Colonic mucosa (tissue), 4 donors: ENCODE measurements around the gene TOR4A. TPM values are rescaled to one million over a fixed set of nuclear protein-coding genes. Genes with fewer than 3 reads are reported as not detected.

Experiments used
- DNase-seq: peaks from one replicate; pipeline ENCODE4 v3.0.0-alpha.2; 2020
- H3K27ac ChIP-seq: fragments of 200-600 bp; one replicate; pipeline ENCODE4 v1.8.0; 2021
- H3K27me3 ChIP-seq: fragments of 200-600 bp; one replicate; pipeline ENCODE4 v1.8.0; 2021
- H3K36me3 ChIP-seq: fragments of 200-600 bp; one replicate; pipeline ENCODE4 v1.8.0; 2021
- H3K4me1 ChIP-seq: fragments of 200-600 bp; one replicate; pipeline ENCODE4 v1.8.0; 2021; ENCODE audit warnings: mild to moderate bottlenecking
- H3K4me3 ChIP-seq: fragments of 200-600 bp; one replicate; pipeline ENCODE4 v1.8.0; 2021
- H3K9ac ChIP-seq, 2 donors: one replicate each; pipeline ENCODE4 v1.7.0; 2013; ENCODE audit warnings: control low read depth in 2 of 2, low read depth in 2 of 2, low read length in 2 of 2
- H3K9me3 ChIP-seq: fragments of 200-600 bp; one replicate; pipeline ENCODE4 v1.8.0; 2021
- intact Hi-C: fragments of 100-400 bp; cut with DNase I; formaldehyde crosslinking; loops from one replicate; pipeline ENCODE4 v1.14.1; 2022
- total RNA-seq, 2 donors: library from RNA; stranded (reverse); fragmentation: NEBNext Ultra II Directional in 1 of 2; extraction: Animal tissue kit (Norgen Biotek cat#: 25700) in 1 of 2; gene quantifications; one replicate each; pipeline ENCODE4 v1.2.1, GENCODE V29; 2021
- TF ChIP-seq, protein P1 (sequence below): fragments of 200-600 bp; IDR thresholded peaks from one replicate; pipeline ENCODE4 v1.8.0; 2022; ENCODE audit warnings: antibody characterized with exemption, mild to moderate bottlenecking
- donor health status: healthy.
- donor health status: DM: no; HTN: no; CAD: no.
- donor health status: DM: no; HTN: no; CAD: no.

The TOR4A gene
- total RNA-seq, 2 donors from 2014 or later, result 57.1 to 63.9 TPM

DNA sequence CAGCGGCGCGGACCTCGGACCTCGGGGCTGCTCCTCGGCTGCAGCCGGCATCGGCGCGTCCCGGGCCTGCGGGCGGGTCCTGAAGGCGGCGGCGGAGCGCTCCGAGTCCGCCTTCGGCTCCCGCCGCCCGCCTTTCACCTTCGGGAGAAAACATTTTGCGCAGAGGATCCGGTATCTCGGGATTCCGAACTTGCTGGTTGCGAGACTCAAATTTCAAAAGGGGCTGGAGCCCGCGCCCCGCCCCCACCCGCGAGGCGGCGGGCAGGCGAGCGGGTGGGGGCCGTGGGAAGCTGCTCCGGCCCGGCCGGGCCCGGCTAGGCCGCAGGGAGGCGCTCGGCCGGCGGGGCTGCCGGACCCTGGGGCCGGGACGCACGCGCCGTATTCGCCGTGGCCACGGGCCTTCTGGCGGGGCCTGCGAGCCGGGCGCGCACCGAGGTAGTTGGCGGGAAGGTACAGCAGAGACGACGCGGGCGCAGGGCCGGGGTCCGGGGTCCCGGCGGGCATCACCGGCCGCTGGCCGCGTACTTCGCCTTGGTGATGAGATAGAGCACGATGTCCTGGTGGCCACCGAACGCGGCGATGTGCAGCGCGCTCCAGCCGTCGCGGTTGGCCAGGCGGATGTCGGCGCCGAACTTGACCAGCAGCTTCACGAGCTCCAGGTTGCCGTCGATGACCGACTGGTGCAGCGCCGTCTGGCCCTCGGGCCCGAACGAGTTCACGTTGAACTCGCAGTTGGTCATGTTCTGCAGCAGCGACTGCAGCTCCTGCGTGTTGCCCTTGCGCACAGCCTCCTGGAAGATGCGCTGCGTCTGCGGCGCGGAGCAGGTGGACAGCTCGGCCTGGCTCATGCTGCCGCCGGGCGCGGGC lies 23.8 kb downstream of the TOR4A start:
- peaks cover 28% of the 10 kb centered on the region for H3K4me1 ChIP-seq
- H3K9ac ChIP-seq, result peak overlapping the region; percentile 85 to 99
- peak overlapping the region; percentile 97 for H3K27ac ChIP-seq
- H3K9me3 ChIP-seq, result no peaks in the 10 kb centered on the region
- H3K36me3 ChIP-seq, result no peaks in the 10 kb centered on the region
- peak; percentile 32 for DNase-seq
- intact Hi-C loops, result loop anchor here (5.0 kb wide), 1 partner anchor 106 kb away; no protein-coding TSS in a partner anchor
- peak overlapping the region; percentile 66 for H3K4me3 ChIP-seq
- peaks cover 11% of the 10 kb centered on the region for H3K27me3 ChIP-seq
- TF ChIP-seq, protein P1, sequence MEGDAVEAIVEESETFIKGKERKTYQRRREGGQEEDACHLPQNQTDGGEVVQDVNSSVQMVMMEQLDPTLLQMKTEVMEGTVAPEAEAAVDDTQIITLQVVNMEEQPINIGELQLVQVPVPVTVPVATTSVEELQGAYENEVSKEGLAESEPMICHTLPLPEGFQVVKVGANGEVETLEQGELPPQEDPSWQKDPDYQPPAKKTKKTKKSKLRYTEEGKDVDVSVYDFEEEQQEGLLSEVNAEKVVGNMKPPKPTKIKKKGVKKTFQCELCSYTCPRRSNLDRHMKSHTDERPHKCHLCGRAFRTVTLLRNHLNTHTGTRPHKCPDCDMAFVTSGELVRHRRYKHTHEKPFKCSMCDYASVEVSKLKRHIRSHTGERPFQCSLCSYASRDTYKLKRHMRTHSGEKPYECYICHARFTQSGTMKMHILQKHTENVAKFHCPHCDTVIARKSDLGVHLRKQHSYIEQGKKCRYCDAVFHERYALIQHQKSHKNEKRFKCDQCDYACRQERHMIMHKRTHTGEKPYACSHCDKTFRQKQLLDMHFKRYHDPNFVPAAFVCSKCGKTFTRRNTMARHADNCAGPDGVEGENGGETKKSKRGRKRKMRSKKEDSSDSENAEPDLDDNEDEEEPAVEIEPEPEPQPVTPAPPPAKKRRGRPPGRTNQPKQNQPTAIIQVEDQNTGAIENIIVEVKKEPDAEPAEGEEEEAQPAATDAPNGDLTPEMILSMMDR, result no peak

DNA sequence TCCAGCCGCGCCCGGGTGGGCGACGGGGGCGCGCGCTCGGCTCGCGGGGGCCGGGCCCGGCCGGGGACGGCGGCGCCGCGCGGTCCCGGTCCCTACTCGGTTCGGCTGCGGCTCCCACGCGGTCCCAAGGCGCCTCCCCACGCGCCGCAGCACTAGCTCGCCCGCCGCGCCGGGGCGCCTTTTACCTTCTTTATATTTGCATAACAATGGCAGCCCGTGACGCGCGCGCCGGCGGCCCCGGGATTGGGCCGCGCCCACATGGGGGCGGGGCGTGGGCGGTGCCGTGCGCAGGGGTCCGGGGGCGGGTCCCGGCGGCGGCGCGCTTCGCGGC lies 24.6 kb downstream of the TOR4A start, which contains the start of gene NRARP:
Gene NRARP (minus strand): TSS at position 154 of the 331 bp plus-strand sequence. CDS start 343 bp downstream, outside the sequence.
- H3K9ac ChIP-seq, result peak within 1 kb of the TSS; percentile 85 to 99
- H3K27me3 ChIP-seq, result peaks cover 11% of the 10 kb centered on the region
- peaks cover 35% of the 10 kb centered on the region for H3K4me1 ChIP-seq
- H3K36me3 ChIP-seq, result no peaks in the 10 kb centered on the region
- H3K4me3 ChIP-seq, result peak within 1 kb of the TSS; percentile 66
- TF ChIP-seq, protein P1, result no peak
- peak; percentile 95 for DNase-seq
- intact Hi-C loops, result loop anchor here (5.0 kb wide), 1 partner anchor 105 kb away; no protein-coding TSS in a partner anchor
- no peaks in the 10 kb centered on the region for H3K9me3 ChIP-seq
- H3K27ac ChIP-seq, result peak within 1 kb of the TSS; percentile 98

DNA sequence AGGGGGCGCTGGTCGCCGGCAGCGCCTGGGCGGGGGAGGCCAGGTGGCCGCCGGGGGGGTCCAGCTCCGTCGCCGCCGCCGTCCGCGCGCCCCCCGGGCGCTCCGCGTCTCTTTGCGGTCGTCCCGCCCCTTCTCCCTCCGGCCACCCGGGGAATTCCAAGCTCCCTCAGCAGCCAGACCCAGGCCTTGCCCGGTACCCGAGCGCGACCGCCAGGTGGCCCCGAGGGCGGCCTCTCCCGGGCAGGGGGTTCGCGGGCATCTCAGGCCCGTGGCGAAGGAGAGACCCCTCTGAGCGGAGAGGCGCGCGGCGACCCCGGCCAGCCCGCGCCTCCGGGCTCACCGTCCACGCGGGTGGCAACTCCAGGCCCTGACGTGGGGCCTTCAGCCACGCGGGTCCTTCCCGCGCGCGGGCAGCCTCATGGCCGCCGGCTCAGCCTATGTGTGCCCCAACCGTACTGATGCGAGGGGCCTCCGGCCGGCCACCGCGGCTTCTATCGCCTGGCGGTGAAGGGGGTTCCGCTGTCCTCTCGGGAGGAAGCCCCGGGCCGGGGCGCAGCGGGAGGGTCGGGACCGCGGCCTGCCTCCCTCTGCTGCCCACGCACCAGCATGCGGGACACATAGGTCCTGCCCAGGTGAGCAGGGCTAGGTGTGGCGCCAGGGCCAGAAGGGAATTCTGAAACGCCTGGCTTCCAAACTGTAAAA lies 25.1 kb downstream of the TOR4A start:
- Histone ChIP-seq H3K27me3 (peaks cover 11% of the 10 kb centered on the region), H3K36me3 (no peaks in the 10 kb centered on the region), H3K4me3 (peak overlapping the region; percentile 54), H3K9ac (peak overlapping the region; percentile 82 to 96), H3K27ac (peak overlapping the region; percentile 98), H3K9me3 (no peaks in the 10 kb centered on the region), H3K4me1 (peaks cover 37% of the 10 kb centered on the region)
- TF ChIP-seq, protein P1, result peak; percentile 31
- intact Hi-C loops, result loop anchor here (5.0 kb wide), 1 partner anchor 105 kb away; no protein-coding TSS in a partner anchor
- no peak for DNase-seq

DNA sequence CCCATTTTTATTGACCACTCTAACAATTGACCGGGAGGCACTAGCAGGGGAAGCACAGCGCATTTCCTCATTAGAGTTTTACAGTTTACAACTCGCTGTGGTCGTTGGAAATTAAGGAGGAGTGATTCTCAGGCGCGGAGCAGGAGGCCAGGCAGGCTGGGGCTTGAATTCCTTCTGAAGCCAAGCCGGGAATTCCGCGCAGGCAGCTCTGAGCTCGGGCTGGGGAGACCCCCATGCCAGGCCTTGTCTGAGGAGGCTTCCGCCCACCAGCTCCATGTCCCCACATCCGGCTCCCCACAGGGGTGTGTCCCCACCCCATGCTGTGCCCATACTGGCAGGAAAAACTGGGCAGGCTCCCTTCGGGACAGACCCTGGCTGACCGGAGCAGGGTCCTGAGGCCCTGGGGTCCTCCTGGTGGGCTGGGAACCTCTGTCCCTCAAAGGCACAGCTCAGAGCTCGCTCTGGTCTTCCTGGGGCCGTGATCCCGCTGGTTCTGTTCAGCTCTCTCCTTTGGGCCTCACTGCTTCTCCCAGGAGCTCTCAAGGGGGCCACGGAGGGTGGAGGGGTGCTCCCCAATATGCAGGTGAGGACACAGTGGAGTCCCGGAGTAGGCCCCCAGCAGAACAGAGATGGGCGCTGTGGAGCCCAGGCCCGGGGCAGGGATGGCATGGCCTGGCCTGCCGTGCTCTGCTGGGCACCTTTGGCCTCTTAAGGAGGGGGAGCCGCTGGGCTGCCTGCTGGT lies 25.8 kb downstream of the TOR4A start:
- H3K9me3 ChIP-seq, result no peaks in the 10 kb centered on the region
- H3K36me3 ChIP-seq, result no peaks in the 10 kb centered on the region
- peaks cover 8% of the 10 kb centered on the region for H3K27me3 ChIP-seq
- peak overlapping the region; percentile 54 for H3K4me3 ChIP-seq
- DNase-seq, result peak; percentile 75
- TF ChIP-seq, protein P1, result no peak
- intact Hi-C loops, result loop anchor here (5.0 kb wide), 1 partner anchor 104 kb away; no protein-coding TSS in a partner anchor
- H3K27ac ChIP-seq, result peak overlapping the region; percentile 98
- peaks cover 41% of the 10 kb centered on the region for H3K4me1 ChIP-seq
- peak overlapping the region; percentile 82 to 96 for H3K9ac ChIP-seq
